ENCODE measurements around the gene ADAMTSL2.

DNA sequence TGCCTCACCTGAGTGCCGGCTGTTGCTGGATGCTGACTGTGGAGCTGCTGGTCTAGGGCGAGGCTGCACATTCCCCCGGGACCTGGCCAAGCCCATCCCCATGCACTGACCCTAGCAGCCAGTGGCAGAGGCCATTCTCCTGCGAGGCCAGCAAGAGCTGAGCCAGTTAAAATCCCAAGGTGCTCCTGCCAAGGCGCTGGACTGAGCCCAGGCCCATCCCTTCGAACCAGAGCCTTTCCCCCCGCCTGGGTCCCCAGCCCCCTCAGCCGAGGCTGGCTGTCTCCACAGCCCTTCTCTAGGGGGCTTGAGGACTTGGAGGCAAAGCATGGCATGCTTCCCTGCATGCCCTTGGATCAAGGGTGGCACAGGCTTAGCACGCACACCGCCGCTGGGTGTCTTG, 1.6 kb downstream of the ADAMTSL2 start:
- TF ChIP-seq, protein P1, sequence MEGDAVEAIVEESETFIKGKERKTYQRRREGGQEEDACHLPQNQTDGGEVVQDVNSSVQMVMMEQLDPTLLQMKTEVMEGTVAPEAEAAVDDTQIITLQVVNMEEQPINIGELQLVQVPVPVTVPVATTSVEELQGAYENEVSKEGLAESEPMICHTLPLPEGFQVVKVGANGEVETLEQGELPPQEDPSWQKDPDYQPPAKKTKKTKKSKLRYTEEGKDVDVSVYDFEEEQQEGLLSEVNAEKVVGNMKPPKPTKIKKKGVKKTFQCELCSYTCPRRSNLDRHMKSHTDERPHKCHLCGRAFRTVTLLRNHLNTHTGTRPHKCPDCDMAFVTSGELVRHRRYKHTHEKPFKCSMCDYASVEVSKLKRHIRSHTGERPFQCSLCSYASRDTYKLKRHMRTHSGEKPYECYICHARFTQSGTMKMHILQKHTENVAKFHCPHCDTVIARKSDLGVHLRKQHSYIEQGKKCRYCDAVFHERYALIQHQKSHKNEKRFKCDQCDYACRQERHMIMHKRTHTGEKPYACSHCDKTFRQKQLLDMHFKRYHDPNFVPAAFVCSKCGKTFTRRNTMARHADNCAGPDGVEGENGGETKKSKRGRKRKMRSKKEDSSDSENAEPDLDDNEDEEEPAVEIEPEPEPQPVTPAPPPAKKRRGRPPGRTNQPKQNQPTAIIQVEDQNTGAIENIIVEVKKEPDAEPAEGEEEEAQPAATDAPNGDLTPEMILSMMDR (IDR thresholded peaks at IDR 0.05), result no peak
- TF ChIP-seq, protein P2, sequence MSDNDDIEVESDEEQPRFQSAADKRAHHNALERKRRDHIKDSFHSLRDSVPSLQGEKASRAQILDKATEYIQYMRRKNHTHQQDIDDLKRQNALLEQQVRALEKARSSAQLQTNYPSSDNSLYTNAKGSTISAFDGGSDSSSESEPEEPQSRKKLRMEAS (CRISPR knock-in tag; IDR thresholded peaks at IDR 0.05), result no peak
- TF ChIP-seq ETV6 (CRISPR knock-in tag; IDR thresholded peaks at IDR 0.05) (no peak), TP53 (CRISPR knock-in tag; IDR thresholded peaks at IDR 0.05) (no peak), ZNF121 (CRISPR knock-in tag; IDR thresholded peaks at IDR 0.05) (no peak), GRHL2 (CRISPR knock-in tag; IDR thresholded peaks at IDR 0.05; ENCODE audit: insufficient replicate concordance, severe bottlenecking) (no peak), TEAD4 (CRISPR knock-in tag; IDR thresholded peaks at IDR 0.05) (no peak)
- TF ChIP-seq, protein P3, sequence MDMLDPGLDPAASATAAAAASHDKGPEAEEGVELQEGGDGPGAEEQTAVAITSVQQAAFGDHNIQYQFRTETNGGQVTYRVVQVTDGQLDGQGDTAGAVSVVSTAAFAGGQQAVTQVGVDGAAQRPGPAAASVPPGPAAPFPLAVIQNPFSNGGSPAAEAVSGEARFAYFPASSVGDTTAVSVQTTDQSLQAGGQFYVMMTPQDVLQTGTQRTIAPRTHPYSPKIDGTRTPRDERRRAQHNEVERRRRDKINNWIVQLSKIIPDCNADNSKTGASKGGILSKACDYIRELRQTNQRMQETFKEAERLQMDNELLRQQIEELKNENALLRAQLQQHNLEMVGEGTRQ (CRISPR knock-in tag; IDR thresholded peaks at IDR 0.05), result no peak
